SK-N-SH treated with all-trans-retinoic acid at 6 μM for 48 hours (cell line): ENCODE results near the gene PTPRT.

ENCODE experiments used
- CREB5 ChIP-seq: fragments of 250-450 bp; sonication (Bioruptor Pico); IDR thresholded peaks from 2 replicates; pipeline ENCODE4 v1.5.1; 2020; ENCODE audit warnings: low read depth, mild to moderate bottlenecking, moderate library complexity
- OSR1 ChIP-seq: fragments of 250-450 bp; sonication (Bioruptor Pico); IDR thresholded peaks from 2 replicates; pipeline ENCODE4 v1.8.0; 2022; ENCODE audit warnings: moderate library complexity, mild to moderate bottlenecking, inconsistent platforms
- PATZ1 ChIP-seq: fragments of 250-450 bp; sonication (Bioruptor Pico); IDR thresholded peaks from 2 replicates; pipeline ENCODE4 v1.8.0; 2020; ENCODE audit warnings: mild to moderate bottlenecking, moderate library complexity, borderline replicate concordance
- TOX ChIP-seq: fragments of 250-450 bp; sonication (Bioruptor Pico); IDR thresholded peaks from 2 replicates; pipeline ENCODE4 v1.8.0; 2021; ENCODE audit warnings: mild to moderate bottlenecking, moderate library complexity, borderline replicate concordance
- TSHZ2 ChIP-seq: fragments of 250-450 bp; sonication (Bioruptor Pico); IDR thresholded peaks from 2 replicates; pipeline ENCODE4 v1.5.0; 2020; ENCODE audit warnings: mild to moderate bottlenecking, moderate library complexity
- ZFP3 ChIP-seq: fragments of 250-450 bp; sonication (Bioruptor Pico); IDR thresholded peaks from 2 replicates; pipeline ENCODE4 v1.5.0; 2020; ENCODE audit warnings: mild to moderate bottlenecking, moderate library complexity
- ZFP30 ChIP-seq: fragments of 450-650 bp; formaldehyde crosslinking; IDR thresholded peaks from 2 replicates; pipeline ENCODE4 v1.5.0; 2022; ENCODE audit warnings: mild to moderate bottlenecking, moderate library complexity

- TF ChIP-seq CREB5 (CRISPR knock-in tag) (no peak), ZFP30 (CRISPR knock-in tag) (no peak), OSR1 (CRISPR knock-in tag) (no peak), ZFP3 (CRISPR knock-in tag) (no peak), TOX (CRISPR knock-in tag) (no peak), TSHZ2 (CRISPR knock-in tag) (no peak), PATZ1 (CRISPR knock-in tag) (no peak)
Observed at GRCh38 chr20:42346189-42347170, 843.2 kb downstream of the PTPRT start.
